GM12892 (cell line): Measurements from ENCODE around the gene IQCK.

Source experiments
- POLR2A ChIP-seq: IDR thresholded peaks from 2 replicates; pipeline ENCODE4 v1.6.1; 2011; ENCODE audit warnings: low read depth, low read length, control low read depth
- POLR2AphosphoS5 ChIP-seq: IDR thresholded peaks from 2 replicates; pipeline ENCODE4 v1.6.1; 2011; ENCODE audit warnings: low read depth, low read length, control low read depth

GRCh38 chr16:19822533-19822932 lies 104.5 kb downstream of the IQCK start:
- TF ChIP-seq POLR2A: no peak
- no peak for TF ChIP-seq POLR2AphosphoS5
